HG02852 (cell line): ENCODE measurements around the gene PGGHG.
"Not testable (repeated sequence)": the region's sequence is repeated elsewhere in the genome, so short reads cannot be mapped to it uniquely, and the experiment has no call there.

Experiments
- ATAC-seq: cut with Tn5 transposase; IDR thresholded peaks from one replicate; pipeline ENCODE4 v1.9.1; 2021; ENCODE audit warnings: mild to moderate bottlenecking, moderate library complexity; ENCODE audit not compliant: unreplicated experiment

The PGGHG gene

DNA sequence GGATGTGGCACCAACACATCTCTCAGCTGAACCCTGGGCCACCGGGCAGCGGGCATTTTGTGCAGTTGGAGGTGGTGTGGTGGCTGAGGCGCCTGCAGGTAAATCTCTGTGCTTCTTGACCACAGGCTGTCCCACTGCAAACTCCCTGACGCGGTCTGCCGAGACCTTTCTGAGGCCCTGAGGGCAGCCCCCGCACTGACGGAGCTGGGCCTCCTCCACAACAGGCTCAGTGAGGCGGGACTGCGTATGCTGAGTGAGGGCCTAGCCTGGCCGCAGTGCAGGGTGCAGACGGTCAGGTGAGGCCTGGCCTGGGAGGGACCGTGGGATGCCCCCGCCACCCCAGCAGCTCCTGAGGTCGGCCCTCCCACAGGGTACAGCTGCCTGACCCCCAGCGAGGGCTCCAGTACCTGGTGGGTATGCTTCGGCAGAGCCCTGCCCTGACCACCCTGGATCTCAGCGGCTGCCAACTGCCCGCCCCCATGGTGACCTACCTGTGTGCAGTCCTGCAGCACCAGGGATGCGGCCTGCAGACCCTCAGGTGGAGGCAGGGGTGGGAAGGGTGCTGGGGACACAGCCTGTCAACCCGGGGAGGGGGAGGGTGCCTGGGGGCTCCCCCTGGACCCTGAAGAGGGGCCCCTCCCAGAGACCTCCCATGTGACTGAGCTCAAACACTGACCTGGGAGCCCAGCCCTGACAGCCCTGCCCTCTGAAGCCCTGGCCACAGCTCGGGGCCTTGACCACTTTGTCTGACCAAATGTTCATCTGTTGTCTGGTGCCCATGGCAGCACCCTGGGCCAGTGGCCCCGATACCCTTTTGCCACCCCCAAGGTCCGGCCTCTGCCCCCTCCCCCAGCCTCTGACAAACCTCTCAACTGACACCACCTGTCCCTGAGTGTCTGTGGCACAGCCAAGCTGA, 4.6 kb upstream of the PGGHG start:
- no peak for ATAC-seq

- ATAC-seq: no peak
Measured at GRCh38 chr11:285021-285893, 3.7 kb upstream of the PGGHG start.

DNA sequence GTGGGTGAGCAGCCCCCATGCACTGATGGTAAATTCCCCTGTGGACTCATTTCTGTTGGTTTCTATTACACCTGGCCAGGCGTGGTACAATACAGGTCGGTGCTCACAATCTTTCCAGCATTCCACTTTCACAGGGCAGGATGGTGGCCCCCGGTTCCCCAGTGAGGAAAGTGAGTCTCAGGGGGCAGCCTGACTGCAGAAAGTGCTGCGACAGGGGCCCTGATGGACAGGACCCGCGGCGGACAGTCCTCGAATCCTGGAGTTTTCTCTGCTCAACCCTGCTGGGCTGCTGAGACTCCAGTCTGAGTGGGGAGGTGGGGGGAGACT, 3.1 kb upstream of the PGGHG start:
- ATAC-seq: no peak

DNA sequence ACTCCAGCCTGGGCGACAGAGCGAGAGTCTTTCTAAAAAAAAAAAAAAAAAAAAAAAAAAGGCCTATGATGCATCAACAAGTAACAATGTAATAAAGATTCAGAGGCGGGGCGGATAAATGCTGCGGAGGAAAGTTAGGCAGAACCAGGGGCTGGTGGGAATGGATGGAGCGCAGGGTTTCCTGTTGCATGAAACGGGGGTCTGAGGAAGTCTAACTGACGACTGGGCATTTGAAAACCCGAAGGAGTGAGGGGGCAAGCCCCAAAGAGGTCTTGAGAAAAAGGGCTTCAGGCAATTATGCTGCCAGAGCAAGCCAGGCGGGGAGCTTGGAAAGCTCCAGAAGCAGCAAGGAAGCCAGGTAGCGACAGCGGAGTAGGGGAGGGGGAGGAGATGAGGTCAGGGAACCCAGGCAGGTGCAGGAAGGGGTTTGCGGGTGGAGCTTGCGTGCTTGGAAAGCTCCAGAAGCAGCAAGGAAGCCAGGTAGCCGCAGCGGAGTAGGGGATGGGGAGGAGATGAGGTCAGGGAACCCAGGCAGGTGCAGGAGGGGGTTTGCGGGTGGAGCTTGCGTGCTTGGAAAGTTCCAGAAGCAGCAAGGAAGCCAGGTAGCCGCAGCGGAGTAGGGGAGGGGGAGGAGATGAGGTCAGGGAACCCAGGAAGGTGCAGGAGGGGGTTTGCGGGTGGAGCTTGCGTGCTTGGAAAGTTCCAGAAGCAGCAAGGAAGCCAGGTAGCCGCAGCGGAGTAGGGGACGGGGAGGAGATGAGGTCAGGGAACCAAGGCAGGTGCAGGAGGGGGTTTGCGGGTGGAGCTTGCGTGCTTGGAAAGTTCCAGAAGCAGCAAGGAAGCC, 1.7 kb upstream of the PGGHG start:
- ATAC-seq: not testable (repeated sequence)

GRCh38 chr11:287821-288477, 977 bp upstream of the PGGHG start:
- no peak for ATAC-seq

GRCh38 chr11:289398-289711, 429 bp downstream of the PGGHG start:
- no peak for ATAC-seq

- no peak for ATAC-seq
Measured at GRCh38 chr11:289712-290620, 1.0 kb downstream of the PGGHG start.

GRCh38 chr11:290621-291231, 1.8 kb downstream of the PGGHG start:
- no peak for ATAC-seq

DNA sequence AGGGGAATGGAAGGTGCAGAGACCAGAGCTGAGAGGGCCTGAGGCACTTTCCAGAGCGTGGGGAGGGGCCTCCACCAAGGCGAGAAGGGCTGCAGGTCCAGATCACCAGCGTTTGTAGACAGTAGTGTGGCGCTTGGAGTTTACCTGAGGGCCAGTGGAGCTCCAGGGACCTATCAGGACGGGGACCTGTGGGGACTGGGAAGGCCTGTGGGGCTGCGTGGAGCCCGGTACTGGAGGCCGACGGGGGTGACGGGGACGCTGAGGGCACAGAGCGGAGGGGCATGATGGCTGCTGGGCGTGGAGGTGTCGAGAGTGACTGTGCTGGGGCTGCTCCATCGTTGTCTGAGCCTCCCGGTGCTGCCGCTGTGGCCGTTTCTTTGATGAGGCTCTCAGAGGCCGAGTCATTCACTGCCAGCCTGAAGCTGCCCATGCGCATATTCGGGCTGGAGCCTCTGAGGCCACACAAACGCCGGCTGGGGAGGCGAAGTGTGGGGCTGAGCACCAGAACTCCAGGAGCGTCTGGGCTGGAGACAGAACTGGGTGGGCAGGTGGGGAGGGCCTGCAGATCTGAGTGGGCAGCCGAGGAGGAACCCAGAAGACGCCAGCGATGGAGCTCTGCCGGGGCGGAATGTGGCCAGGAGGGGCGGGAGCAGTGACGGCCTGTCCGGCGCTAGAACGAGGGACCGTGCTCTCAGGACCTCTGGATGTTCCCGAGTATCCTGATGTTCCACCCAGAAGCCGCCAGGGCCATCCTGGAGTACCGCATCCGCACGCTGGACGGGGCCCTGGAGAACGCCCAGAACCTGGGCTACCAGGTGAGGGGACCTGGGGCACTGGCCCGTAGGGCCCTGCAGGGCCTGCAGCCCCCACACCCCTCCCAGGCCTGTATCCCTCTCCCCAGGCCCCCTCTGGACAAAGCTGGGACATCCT, 2.6 kb downstream of the PGGHG start:
- ATAC-seq: no peak

- no peak for ATAC-seq
Measured at GRCh38 chr11:292211-293121, 3.5 kb downstream of the PGGHG start.

DNA sequence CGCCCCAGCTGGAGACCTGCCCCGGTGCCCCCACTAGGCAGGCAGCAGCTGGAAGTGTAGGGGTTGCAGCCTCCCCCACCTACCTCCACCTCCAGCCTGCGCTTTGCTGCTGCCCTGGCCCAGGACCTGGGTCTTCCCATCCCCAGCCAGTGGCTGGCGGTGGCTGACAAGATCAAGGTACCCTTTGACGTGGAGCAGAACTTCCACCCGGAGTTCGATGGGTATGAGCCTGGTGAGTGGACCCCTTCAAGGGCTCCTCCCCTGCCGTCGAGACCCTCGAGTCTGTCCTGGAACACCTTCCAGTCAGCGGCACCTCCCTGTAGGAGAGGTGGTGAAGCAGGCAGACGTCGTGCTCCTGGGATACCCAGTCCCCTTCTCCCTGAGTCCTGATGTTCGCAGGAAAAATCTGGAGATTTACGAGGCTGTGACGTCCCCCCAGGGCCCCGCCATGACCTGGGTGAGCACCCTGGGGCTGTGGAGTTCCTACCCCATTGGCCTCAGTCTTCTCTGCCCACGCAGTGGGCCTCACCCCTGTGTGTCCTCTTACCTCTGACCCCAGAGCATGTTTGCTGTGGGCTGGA, 4.4 kb downstream of the PGGHG start:
- ATAC-seq: no peak

- no peak for ATAC-seq
Measured at GRCh38 chr11:293852-294661, 5.1 kb downstream of the PGGHG start.

- no peak for ATAC-seq
Measured at GRCh38 chr11:294780-295179, 5.9 kb downstream of the PGGHG start.

- ATAC-seq: no peak
Measured at GRCh38 chr11:295351-296170, 6.6 kb downstream of the PGGHG start.
